ENCODE results near the gene CLP1. TPM values are rescaled to one million over a fixed set of nuclear protein-coding genes. Genes with fewer than 3 reads are reported as not detected.

CLP1 gene
- total and polyA plus RNA-seq, 10 of the 15 experiments (the other 5 are each of a cell fraction or from before 2014, with no cell fraction given): 19.9 to 45.7 (median 27.8) TPM

DNA sequence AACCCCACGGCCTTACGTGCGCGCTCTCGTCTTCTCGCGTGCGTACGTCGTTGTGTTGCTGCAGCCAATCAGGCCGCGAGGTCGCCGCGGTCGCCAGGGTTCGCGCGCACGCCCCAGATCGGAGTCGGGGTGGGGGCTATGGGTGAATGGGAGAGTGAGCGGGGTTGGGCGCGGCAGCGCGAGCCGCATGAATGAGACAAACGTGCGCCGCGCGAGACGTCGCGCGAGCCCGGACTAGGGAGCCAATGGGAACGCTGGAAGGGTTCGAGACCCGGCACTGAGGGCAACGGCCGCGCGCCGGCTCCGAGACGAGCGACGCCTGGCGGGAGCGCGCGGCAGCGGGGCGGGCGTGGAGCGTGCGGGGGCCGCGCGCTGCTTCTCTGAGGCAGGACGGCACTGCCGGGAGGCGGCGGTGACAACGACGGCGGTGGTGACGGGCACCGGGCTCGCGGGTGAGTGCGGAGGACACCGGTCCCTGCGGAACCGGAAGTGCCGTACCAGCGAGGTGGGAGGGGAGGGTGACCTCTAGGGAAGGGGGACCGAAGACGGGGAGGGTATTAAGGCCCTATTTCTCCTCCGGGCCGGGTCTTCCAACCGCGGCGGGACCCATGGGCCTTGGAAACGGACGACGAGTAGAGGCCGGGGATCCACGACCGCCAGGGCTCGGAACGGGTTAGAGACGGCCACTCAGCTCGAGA, 10.3 kb downstream of the CLP1 start, which contains the start of gene ZDHHC5 (continued):
- TF ChIP-seq SMAD1 (IDR thresholded peaks at IDR 0.05; ENCODE audit: low read depth, partially characterized antibody): no peak
- TF ChIP-seq EZH2 (IDR thresholded peaks at IDR 0.05; ENCODE audit: borderline replicate concordance, control insufficient read depth, low read depth, low read length): no peak
- TF ChIP-seq, protein P1, sequence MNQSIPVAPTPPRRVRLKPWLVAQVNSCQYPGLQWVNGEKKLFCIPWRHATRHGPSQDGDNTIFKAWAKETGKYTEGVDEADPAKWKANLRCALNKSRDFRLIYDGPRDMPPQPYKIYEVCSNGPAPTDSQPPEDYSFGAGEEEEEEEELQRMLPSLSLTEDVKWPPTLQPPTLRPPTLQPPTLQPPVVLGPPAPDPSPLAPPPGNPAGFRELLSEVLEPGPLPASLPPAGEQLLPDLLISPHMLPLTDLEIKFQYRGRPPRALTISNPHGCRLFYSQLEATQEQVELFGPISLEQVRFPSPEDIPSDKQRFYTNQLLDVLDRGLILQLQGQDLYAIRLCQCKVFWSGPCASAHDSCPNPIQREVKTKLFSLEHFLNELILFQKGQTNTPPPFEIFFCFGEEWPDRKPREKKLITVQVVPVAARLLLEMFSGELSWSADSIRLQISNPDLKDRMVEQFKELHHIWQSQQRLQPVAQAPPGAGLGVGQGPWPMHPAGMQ (IDR thresholded peaks at IDR 0.05; ENCODE audit: borderline replicate concordance): no peak
- no peak for TF ChIP-seq FOXK2 (IDR thresholded peaks at IDR 0.05)
- TF ChIP-seq MYB (IDR thresholded peaks at IDR 0.05; ENCODE audit: borderline replicate concordance, low read depth, low read length): no peak
- no peak for TF ChIP-seq FOS (IDR thresholded peaks at IDR 0.05; ENCODE audit: borderline replicate concordance, extremely low read depth, insufficient read length)
- TF ChIP-seq, protein P2, sequence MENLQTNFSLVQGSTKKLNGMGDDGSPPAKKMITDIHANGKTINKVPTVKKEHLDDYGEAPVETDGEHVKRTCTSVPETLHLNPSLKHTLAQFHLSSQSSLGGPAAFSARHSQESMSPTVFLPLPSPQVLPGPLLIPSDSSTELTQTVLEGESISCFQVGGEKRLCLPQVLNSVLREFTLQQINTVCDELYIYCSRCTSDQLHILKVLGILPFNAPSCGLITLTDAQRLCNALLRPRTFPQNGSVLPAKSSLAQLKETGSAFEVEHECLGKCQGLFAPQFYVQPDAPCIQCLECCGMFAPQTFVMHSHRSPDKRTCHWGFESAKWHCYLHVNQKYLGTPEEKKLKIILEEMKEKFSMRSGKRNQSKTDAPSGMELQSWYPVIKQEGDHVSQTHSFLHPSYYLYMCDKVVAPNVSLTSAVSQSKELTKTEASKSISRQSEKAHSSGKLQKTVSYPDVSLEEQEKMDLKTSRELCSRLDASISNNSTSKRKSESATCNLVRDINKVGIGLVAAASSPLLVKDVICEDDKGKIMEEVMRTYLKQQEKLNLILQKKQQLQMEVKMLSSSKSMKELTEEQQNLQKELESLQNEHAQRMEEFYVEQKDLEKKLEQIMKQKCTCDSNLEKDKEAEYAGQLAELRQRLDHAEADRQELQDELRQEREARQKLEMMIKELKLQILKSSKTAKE (IDR thresholded peaks at IDR 0.05; ENCODE audit: low read depth, poor library complexity, severe bottlenecking): no peak
- TF ChIP-seq, protein P3, sequence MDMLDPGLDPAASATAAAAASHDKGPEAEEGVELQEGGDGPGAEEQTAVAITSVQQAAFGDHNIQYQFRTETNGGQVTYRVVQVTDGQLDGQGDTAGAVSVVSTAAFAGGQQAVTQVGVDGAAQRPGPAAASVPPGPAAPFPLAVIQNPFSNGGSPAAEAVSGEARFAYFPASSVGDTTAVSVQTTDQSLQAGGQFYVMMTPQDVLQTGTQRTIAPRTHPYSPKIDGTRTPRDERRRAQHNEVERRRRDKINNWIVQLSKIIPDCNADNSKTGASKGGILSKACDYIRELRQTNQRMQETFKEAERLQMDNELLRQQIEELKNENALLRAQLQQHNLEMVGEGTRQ (IDR thresholded peaks at IDR 0.05; ENCODE audit: borderline replicate concordance, low read depth, low read length): no peak
- no peak for TF ChIP-seq MEF2B (IDR thresholded peaks at IDR 0.05; ENCODE audit: partially characterized antibody, poor library complexity, severe bottlenecking)
- TF ChIP-seq, protein P4, sequence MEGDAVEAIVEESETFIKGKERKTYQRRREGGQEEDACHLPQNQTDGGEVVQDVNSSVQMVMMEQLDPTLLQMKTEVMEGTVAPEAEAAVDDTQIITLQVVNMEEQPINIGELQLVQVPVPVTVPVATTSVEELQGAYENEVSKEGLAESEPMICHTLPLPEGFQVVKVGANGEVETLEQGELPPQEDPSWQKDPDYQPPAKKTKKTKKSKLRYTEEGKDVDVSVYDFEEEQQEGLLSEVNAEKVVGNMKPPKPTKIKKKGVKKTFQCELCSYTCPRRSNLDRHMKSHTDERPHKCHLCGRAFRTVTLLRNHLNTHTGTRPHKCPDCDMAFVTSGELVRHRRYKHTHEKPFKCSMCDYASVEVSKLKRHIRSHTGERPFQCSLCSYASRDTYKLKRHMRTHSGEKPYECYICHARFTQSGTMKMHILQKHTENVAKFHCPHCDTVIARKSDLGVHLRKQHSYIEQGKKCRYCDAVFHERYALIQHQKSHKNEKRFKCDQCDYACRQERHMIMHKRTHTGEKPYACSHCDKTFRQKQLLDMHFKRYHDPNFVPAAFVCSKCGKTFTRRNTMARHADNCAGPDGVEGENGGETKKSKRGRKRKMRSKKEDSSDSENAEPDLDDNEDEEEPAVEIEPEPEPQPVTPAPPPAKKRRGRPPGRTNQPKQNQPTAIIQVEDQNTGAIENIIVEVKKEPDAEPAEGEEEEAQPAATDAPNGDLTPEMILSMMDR (IDR thresholded peaks at IDR 0.05 in 2 of 3, conservative IDR thresholded peaks at IDR 0.05 in 1 of 3; ENCODE audit: control insufficient read depth in 2 of 3, extremely low read depth in 1 of 3, insufficient read depth in 1 of 3, low read depth in 3 of 3, low read length in 3 of 3): peak; percentile 25 to 37 (median 34); a peak in 4 of 6 replicates
- no peak for TF ChIP-seq ZNF384 (IDR thresholded peaks at IDR 0.05; ENCODE audit: borderline replicate concordance, low read depth, low read length)
- TF ChIP-seq NFXL1 (IDR thresholded peaks at IDR 0.05; ENCODE audit: borderline replicate concordance): no peak
- TF ChIP-seq, protein P5, sequence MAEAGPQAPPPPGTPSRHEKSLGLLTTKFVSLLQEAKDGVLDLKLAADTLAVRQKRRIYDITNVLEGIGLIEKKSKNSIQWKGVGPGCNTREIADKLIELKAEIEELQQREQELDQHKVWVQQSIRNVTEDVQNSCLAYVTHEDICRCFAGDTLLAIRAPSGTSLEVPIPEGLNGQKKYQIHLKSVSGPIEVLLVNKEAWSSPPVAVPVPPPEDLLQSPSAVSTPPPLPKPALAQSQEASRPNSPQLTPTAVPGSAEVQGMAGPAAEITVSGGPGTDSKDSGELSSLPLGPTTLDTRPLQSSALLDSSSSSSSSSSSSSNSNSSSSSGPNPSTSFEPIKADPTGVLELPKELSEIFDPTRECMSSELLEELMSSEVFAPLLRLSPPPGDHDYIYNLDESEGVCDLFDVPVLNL (IDR thresholded peaks at IDR 0.05; ENCODE audit: low read depth, low read length): peak; percentile 20; the same call in 1 of the 2 replicates
- TF ChIP-seq, protein P6, sequence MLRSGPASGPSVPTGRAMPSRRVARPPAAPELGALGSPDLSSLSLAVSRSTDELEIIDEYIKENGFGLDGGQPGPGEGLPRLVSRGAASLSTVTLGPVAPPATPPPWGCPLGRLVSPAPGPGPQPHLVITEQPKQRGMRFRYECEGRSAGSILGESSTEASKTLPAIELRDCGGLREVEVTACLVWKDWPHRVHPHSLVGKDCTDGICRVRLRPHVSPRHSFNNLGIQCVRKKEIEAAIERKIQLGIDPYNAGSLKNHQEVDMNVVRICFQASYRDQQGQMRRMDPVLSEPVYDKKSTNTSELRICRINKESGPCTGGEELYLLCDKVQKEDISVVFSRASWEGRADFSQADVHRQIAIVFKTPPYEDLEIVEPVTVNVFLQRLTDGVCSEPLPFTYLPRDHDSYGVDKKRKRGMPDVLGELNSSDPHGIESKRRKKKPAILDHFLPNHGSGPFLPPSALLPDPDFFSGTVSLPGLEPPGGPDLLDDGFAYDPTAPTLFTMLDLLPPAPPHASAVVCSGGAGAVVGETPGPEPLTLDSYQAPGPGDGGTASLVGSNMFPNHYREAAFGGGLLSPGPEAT (IDR thresholded peaks at IDR 0.05; ENCODE audit: low read depth): no peak
- TF ChIP-seq KAT2A (conservative IDR thresholded peaks at IDR 0.05; ENCODE audit: control insufficient read depth, low read depth, low read length): no peak
- TF ChIP-seq BACH1 (IDR thresholded peaks at IDR 0.05; ENCODE audit: borderline replicate concordance): peak; percentile 86
- TF ChIP-seq TCF3 (IDR thresholded peaks at IDR 0.05; ENCODE audit: borderline replicate concordance, insufficient read depth, low read depth, low read length): 0 out of 2 replicates have a peak, but pooled peaks have one; percentile 34
- TF ChIP-seq ZNF274 (IDR thresholded peaks at IDR 0.05; ENCODE audit: insufficient read depth, insufficient read length): no peak
- TF ChIP-seq NFYB (IDR thresholded peaks at IDR 0.05; ENCODE audit: insufficient read depth, low read depth, low read length): peak; percentile 42; the same call in 1 of the 2 replicates
